ENCODE results near the gene QRFP.

QRFP gene

GRCh38 chr9:130920762-130921299 lies 24.2 kb upstream of the QRFP start:
- TF ChIP-seq EZH2 (IDR thresholded peaks at IDR 0.05; ENCODE audit: borderline replicate concordance, low read depth, low read length, severe bottlenecking): no peak
- TF ChIP-seq, protein P1, sequence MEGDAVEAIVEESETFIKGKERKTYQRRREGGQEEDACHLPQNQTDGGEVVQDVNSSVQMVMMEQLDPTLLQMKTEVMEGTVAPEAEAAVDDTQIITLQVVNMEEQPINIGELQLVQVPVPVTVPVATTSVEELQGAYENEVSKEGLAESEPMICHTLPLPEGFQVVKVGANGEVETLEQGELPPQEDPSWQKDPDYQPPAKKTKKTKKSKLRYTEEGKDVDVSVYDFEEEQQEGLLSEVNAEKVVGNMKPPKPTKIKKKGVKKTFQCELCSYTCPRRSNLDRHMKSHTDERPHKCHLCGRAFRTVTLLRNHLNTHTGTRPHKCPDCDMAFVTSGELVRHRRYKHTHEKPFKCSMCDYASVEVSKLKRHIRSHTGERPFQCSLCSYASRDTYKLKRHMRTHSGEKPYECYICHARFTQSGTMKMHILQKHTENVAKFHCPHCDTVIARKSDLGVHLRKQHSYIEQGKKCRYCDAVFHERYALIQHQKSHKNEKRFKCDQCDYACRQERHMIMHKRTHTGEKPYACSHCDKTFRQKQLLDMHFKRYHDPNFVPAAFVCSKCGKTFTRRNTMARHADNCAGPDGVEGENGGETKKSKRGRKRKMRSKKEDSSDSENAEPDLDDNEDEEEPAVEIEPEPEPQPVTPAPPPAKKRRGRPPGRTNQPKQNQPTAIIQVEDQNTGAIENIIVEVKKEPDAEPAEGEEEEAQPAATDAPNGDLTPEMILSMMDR (IDR thresholded peaks at IDR 0.05; ENCODE audit: borderline replicate concordance, extremely low read depth, low read length, poor library complexity, severe bottlenecking): no peak
- Histone ChIP-seq H3K9ac (ENCODE audit: low read depth, low read length) (no peak overlapping the region), H3K27ac (ENCODE audit: low read length) (no peak overlapping the region), H3K4me1 (ENCODE audit: insufficient read depth, low read length) (no peaks in the 10 kb centered on the region), H2AFZ (ENCODE audit: low read depth, low read length) (no peak overlapping the region), H3K79me2 (ENCODE audit: insufficient read depth, low read length) (no peaks in the 10 kb centered on the region), H4K20me1 (ENCODE audit: insufficient read depth, low read length) (no peaks in the 10 kb centered on the region), H3K4me3 (ENCODE audit: low read depth in 1 of 2, low read length in 2 of 2) (no peak overlapping the region), H3K36me3 (ENCODE audit: insufficient read depth, low read length) (no peaks in the 10 kb centered on the region), H3K9me3 (ENCODE audit: insufficient read depth, low read length, severe bottlenecking) (no peaks in the 10 kb centered on the region), H3K27me3 (ENCODE audit: insufficient read depth, low read length, poor library complexity) (no peaks in the 10 kb centered on the region), H3K4me2 (ENCODE audit: insufficient read depth, low read length) (no peak overlapping the region)
- DNase-seq (no peak), ATAC-seq (ENCODE audit: insufficient read depth, low read depth) (no peak)

- no peak for DNase-seq
- no peaks in the 10 kb centered on the region for H3K79me2 ChIP-seq (ENCODE audit: insufficient read depth, low read length)
- H4K20me1 ChIP-seq (ENCODE audit: insufficient read depth, low read length): no peaks in the 10 kb centered on the region
- no peak overlapping the region for H3K9ac ChIP-seq (ENCODE audit: low read depth, low read length)
- TF ChIP-seq, protein P1 (IDR thresholded peaks at IDR 0.05; ENCODE audit: borderline replicate concordance, extremely low read depth, low read length, poor library complexity, severe bottlenecking): no peak
- TF ChIP-seq EZH2 (IDR thresholded peaks at IDR 0.05; ENCODE audit: borderline replicate concordance, low read depth, low read length, severe bottlenecking): no peak
- H3K27ac ChIP-seq (ENCODE audit: low read length): no peak overlapping the region
- no peaks in the 10 kb centered on the region for H3K4me1 ChIP-seq (ENCODE audit: insufficient read depth, low read length)
- H3K4me3 ChIP-seq (ENCODE audit: low read depth in 1 of 2, low read length in 2 of 2): no peak overlapping the region
- H3K27me3 ChIP-seq (ENCODE audit: insufficient read depth, low read length, poor library complexity): no peaks in the 10 kb centered on the region
- H3K36me3 ChIP-seq (ENCODE audit: insufficient read depth, low read length): no peaks in the 10 kb centered on the region
- H3K4me2 ChIP-seq (ENCODE audit: insufficient read depth, low read length): no peak overlapping the region
- ATAC-seq (ENCODE audit: insufficient read depth, low read depth): no peak
- no peaks in the 10 kb centered on the region for H3K9me3 ChIP-seq (ENCODE audit: insufficient read depth, low read length, severe bottlenecking)
- H2AFZ ChIP-seq (ENCODE audit: low read depth, low read length): no peak overlapping the region
Observed at GRCh38 chr9:130920233-130920632, 23.6 kb upstream of the QRFP start.

GRCh38 chr9:130919559-130920145 lies 23.0 kb upstream of the QRFP start:
- Histone ChIP-seq H3K27ac (ENCODE audit: low read length) (no peak overlapping the region), H3K27me3 (ENCODE audit: insufficient read depth, low read length, poor library complexity) (no peaks in the 10 kb centered on the region), H3K4me1 (ENCODE audit: insufficient read depth, low read length) (no peaks in the 10 kb centered on the region), H4K20me1 (ENCODE audit: insufficient read depth, low read length) (no peaks in the 10 kb centered on the region), H3K9me3 (ENCODE audit: insufficient read depth, low read length, severe bottlenecking) (no peaks in the 10 kb centered on the region), H3K36me3 (ENCODE audit: insufficient read depth, low read length) (no peaks in the 10 kb centered on the region), H3K79me2 (ENCODE audit: insufficient read depth, low read length) (no peaks in the 10 kb centered on the region), H3K9ac (ENCODE audit: low read depth, low read length) (no peak overlapping the region), H3K4me3 (ENCODE audit: low read depth in 1 of 2, low read length in 2 of 2) (no peak overlapping the region), H2AFZ (ENCODE audit: low read depth, low read length) (no peak overlapping the region), H3K4me2 (ENCODE audit: insufficient read depth, low read length) (no peak overlapping the region)
- no peak for TF ChIP-seq EZH2 (IDR thresholded peaks at IDR 0.05; ENCODE audit: borderline replicate concordance, low read depth, low read length, severe bottlenecking)
- TF ChIP-seq, protein P1 (IDR thresholded peaks at IDR 0.05; ENCODE audit: borderline replicate concordance, extremely low read depth, low read length, poor library complexity, severe bottlenecking): no peak
- ATAC-seq (ENCODE audit: insufficient read depth, low read depth): no peak
- no peak for DNase-seq

Data from DND-41 (cell line).